Hematopoietic multipotent progenitor cell treated with erythropoietin and hydrocortisone succinate and interleukin-3 and kit ligand, for 8 days (in vitro differentiated cells): ENCODE measurements around the gene FKBP10.

Source experiments
- DNase-seq: peaks from one replicate; pipeline ENCODE4 v3.0.0-alpha.2; 2015

FKBP10 gene

GRCh38 chr17:41784207-41784744 is 28.5 kb upstream of the FKBP10 start:
- peak; percentile 68 for DNase-seq

GRCh38 chr17:41785091-41785858 is 27.5 kb upstream of the FKBP10 start:
- peak; percentile 27 for DNase-seq

GRCh38 chr17:41785859-41786226 is 27.0 kb upstream of the FKBP10 start:
- DNase-seq: peak; percentile 42

- DNase-seq: peak; percentile 98
Measured at GRCh38 chr17:41786227-41787020, 26.4 kb upstream of the FKBP10 start, which contains the start of gene JUP. JUP (minus strand) TSS chr17:41786711; CDS start chr17:41771854, 14,857 bp downstream.

- DNase-seq: no peak
Measured at GRCh38 chr17:41787021-41787418, 25.8 kb upstream of the FKBP10 start.

- DNase-seq: no peak
Measured at GRCh38 chr17:41792845-41793783, 19.7 kb upstream of the FKBP10 start.

GRCh38 chr17:41793784-41794539 is 18.8 kb upstream of the FKBP10 start:
- DNase-seq: no peak

GRCh38 chr17:41794540-41794975 is 18.2 kb upstream of the FKBP10 start:
- no peak for DNase-seq

GRCh38 chr17:41796121-41796895 is 16.5 kb upstream of the FKBP10 start:
- DNase-seq: no peak

- no peak for DNase-seq
Measured at GRCh38 chr17:41797377-41797776, 15.4 kb upstream of the FKBP10 start.

- DNase-seq: no peak
Measured at GRCh38 chr17:41799366-41799765, 13.4 kb upstream of the FKBP10 start.

GRCh38 chr17:41800601-41801373 is 12.0 kb upstream of the FKBP10 start:
- no peak for DNase-seq

GRCh38 chr17:41801374-41802271 is 11.2 kb upstream of the FKBP10 start:
- DNase-seq: peak; percentile 56

GRCh38 chr17:41803049-41804020 is 9.5 kb upstream of the FKBP10 start:
- no peak for DNase-seq

- no peak for DNase-seq
Measured at GRCh38 chr17:41806685-41807445, 5.9 kb upstream of the FKBP10 start.

- no peak for DNase-seq
Measured at GRCh38 chr17:41810659-41811548, 1.9 kb upstream of the FKBP10 start.
